Suppressor macrophage treated with lipopolysaccharide for 4 hours (primary cell): ENCODE measurements around the gene ITGA8.
"Not testable (repeated sequence)": the region's sequence is repeated elsewhere in the genome, so short reads cannot be mapped to it uniquely, and the experiment has no call there.

Source experiments
- DNase-seq: peaks from one replicate; pipeline ENCODE4 v3.0.0-alpha.2; 2020

ITGA8 gene

DNA sequence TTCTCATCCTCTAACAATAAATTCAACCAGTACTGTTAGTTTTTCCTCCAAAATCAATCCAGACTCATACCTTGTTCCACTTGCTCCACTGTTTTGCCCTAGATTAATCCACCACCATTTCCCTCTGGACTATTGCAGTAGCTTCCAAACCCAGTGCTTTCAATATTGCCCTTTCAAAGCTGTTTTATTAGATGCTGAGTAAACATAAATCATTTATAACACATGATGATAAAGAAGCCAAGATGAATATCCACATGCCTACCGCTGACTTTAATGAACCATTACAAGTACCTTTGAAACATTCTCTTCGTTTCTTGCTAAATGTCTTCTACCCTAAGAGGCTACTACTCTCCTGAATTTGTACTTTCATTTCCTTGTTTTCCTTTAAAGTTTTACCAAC, 174.5 kb downstream of the ITGA8 start:
- no peak for DNase-seq

DNA sequence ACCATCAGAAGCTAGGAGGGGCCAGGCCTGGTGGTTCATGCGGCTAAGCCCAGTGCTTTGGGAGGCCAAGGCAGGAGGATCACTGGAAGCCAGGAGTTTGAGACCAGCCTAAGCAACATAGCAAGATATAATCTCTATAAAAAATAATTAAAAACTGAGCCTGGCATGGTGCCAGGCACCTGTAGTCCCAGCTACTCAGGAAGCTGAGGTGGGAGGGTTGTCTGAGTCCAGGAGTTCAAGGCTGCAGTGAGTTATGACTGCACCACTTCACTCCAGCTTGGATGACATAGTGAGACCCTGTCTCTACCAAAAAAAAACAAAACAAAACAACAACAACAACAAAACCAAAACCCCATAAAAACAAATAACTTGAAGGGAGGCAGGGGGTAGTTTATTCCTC, 175.7 kb downstream of the ITGA8 start:
- DNase-seq = no peak

DNA sequence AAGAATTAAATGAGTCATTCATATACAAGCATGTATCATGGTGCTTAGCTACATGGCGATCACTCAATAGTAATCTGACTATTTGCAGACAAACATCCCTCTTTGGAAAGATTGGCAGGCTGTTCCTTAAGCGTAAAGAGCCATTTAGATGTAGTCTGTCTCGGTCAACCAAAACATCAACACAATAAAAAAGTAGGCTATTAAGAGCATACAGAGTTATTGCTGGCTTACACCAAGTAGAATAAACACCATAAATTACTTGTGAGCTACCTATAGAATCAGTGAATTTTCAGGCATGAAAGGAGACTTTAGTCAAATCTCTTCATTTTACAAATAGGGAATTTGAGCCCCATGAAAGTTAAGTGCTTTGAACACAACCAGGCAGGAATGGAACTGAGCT, 176.9 kb downstream of the ITGA8 start:
- no peak for DNase-seq

DNA sequence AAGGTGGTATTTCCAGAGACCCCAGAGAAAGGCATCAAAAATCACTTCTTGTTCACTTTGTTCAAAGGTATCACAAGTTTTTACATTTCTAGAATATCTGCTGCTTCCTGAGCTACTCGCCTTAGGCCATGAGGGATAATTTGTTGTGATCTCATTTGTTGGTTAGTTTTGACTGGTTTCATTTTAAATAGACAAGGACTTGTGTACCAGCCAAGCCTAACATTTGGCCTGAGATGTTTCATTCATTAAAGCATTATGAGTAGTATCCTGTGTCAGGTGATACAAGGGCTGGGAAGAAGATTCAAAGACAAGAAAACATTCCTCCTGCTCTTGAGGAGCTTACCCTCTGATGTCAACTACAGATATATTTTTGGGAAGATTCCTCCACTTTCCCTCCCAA, 178.3 kb downstream of the ITGA8 start:
- DNase-seq = no peak

DNA sequence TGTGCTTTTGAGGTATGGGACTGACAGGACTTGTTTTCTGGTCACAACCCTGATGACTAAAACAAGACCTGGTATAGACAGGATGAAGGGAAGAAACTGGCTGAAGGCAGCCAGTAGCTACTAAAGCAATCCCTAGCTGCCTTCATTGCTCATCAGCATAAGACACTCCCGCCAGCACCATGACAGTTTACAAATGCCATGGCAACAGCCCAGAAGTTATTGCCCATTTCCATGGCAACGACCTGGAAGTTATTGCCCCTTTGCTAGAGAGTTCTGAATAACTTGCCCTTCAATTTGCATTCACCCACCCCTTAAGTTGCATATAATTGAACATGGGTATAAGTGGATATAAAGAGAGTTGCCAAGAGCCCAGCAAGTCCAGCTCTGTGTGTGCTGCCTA, 179.0 kb downstream of the ITGA8 start:
- DNase-seq = no peak

DNA sequence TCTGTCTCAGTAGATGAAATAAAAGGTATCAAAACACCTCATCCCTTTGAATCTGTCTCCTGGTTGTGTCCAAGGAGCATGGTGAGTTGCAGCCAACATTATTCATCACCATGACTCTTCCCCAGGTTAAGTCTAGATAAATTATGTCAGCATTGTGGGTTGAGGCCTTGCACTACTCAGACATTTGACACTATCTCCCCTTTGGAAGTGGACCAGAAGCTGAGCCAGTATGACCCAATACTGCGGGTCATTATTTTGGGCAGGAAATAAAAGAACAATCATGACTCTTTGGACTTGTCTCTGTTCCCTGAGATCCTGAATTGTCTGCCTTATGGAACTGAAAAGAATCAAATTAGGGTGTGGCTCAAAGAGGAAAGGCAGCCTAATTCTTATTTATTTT, 180.5 kb downstream of the ITGA8 start:
- no peak for DNase-seq

DNA sequence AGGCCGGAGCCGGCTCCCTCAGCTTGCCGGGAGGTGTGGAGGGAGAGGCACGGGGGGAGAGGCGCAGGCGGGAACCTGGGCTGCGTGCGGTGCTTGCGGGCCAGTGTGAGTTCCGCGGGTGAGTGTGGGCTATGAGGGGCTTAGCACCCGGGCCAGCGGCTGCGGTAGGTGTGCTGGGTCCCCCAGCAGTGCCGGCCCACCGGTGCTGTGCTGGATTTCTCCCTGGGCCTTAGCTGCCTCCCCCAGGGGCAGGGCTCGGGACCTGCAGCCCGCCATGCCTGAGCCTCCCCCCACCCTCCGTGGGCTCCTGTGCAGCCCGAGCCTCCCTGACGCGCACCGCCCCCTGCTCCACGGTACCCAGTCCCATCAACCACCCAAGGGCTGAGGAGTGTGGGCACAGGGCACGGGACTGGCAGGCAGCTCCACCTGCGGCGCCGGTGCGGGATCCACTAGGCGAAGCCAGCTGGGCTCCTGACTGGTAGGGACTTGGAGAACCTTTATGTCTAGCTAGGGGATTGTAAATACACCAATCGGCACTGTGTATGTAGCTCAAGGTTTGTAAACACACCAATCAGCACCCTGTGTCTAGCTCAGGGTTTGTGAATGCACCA, 184.7 kb downstream of the ITGA8 start:
- not testable (repeated sequence) for DNase-seq

DNA sequence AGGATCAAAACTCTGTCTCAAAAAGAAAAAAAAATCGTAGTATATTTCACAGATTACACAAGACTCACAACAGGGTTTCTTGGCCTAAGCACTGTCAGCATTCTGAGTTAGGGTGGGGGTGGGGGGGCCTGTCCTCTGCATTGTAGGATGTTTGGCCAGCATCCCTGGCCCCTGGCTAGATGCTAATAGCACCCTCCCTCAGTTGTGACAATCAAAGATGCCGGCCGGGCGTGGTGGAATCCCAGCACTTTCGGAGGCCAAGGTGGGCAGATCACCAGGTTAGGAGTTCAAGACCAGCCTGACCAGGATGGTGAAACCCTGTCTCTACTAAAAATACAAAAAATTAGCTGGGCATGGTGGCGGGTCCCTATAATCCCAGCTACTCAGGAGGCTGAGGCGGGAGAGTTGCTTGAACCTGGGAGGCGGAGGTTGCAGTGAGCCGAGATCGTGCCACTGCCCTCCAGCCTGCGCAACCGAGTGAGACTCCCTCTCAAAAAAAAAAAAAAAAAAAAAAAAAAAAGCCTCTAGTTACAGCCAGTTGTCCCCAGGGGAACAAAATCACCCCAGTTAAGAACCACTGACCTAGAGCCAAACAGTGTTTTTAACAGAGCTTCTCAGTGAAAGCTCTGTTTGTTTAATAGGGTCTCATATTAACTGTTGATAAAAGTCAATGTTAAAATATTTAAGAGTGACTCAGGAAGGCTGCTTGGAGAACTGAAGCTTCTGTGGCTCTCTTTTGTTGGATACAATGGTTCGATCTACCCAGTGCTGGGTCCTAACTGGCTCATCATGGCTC, 187.6 kb downstream of the ITGA8 start:
- DNase-seq = no peak

DNA sequence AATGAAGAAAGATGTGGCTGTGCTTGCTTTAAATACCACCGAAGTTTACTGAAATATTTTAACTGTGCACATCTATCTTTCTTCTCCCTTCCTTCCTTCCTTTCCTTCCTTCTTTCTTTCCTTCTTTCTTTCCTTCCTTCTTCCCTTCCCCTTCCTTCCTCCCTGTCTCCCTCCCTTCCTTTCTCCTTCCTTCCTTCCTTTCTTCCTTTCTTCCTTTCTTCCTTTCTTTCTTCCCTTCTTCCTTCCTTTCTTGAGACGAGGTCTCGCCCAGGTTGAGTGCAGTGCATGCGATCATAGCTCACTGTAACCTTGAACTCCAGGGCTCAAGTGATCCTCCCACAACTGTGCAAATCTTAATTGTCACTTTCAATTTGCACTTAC, 190.9 kb downstream of the ITGA8 start:
- DNase-seq = no peak

DNA sequence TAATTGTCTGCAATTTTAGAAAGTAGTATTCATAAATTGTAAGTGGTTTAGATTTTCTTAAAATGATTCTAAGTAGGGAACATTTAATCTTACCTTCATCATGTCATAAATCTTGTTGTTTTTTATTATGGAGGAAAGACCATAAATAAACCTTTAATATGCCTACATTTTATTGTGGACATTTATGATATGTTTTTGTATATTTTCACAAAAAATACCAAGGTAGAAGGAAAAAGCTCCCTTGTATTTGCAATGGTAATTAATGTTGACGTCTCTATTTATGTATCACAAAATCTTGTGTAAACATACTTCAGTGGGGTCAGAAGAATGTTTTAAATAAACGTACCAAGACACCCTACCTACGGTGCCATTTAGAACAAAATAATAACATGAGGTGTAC, 193.0 kb downstream of the ITGA8 start:
- DNase-seq = no peak

DNA sequence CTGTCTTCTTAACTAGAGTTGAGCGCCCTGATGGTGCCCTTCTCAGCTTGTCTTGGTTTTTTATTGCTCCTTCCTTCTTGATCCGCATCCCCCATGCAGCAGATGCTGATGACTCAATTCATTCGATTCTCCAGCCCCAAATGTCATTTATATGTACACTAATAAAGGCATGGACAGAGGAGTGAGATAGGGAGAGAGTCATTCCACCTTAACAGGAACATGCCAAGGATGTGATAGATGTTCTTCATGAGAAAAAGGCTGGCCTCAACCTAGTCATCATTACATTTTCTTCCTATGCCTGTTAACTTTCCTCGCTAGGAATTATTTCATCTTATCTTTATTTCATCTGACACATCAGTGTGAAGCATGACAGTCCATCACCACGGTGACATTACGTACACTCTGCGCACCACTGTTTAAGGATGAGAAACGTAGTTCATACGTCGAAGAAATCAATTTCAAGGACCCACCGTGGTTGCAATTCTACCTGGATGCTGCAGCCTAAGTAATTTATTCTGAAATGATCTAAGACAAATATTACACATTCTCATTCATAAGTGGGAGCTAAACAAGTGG, 198.3 kb downstream of the ITGA8 start:
- DNase-seq = no peak

DNA sequence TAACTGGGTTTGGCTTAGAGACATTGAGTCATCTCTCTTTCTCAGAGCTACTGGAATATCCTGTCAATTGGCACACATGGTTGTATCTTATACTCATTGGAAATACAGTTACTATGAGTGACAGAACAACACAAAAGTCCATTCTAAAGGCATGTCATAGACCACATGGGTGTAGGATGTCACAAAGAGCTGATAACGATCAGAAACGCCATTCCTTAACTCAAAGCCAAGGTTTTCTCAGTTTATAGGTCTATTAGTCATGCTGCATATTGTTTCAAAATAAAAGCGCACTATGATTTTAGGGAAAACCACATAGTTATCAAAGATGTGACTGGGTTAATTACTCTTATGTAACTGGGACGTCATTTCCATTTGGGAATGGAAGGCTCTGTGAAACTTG, 201.5 kb downstream of the ITGA8 start:
- DNase-seq = no peak

DNA sequence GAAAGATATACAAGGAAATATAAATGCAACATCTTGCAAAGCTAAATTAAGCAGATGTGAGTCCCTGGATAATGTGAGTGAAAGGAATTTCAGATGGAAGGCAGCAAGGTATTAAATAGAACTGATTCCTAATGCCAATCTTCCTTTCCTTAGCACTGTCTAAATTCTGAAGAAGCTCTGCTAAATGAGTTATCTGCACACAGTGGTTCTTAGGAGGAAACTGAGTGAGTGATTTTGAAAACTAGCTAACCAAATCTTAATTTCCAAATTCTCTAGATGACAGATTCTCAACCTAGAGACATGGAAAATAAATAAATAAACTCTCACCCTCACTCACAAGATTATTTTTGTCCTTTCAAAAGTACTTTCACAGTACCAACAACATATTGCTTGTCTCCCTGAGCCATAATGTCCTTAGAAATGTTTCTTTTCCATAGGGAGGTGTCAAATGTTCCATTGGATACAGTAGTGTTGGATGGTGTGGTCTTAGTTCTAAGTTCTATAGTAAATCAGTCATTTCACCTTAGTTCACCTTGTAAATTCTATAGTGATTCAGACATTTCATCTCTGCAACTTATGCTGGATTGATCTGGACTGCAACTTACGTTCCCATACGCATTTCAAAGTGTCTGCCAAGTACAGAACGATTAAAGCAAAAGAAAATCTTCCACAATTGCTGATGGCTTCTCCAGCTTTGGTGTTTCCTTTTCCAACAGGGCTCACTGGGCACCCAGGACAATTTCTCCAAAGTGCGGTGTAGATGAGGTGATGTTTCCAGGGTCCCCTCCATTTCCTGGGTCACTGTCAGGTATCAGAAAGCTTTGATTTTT, 203.3 kb downstream of the ITGA8 start:
- DNase-seq = no peak

DNA sequence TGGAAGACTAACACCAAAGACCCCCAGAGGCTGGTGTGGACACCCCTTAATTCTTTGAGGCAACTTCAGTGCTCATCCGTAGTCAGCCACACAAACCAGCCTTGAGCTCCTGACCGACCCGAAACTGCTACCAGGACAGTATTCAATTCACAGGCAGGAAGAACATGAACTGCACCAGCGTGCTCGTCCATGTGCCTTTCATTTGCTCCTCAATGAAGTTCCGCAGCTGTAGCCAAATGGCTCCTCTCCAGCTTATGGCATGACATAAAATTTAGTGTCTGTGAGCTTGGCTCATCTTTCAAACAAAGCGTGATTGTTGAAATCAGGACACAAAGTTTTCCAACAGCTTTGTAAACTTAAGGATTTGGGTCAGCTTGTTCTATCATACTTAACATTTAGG, 204.5 kb downstream of the ITGA8 start:
- DNase-seq = no peak

DNA sequence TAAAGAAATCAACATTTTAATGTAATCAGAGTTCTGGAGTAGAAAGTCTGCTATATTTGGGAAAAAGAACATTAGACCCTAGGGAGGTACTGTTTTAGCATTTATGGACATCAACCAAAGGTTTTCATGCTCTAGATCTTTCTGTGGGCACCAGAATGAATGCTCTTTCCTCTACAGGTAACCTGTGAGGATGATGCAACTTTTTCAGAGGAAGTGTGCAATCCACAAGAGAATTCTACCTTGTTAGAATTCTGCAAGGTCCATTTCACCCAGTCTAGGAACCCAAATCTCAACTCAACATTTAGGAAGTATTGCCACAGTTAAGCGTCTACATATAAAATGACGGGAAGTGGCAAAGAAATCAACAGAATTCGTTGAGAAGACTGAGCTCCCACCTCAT, 208.8 kb downstream of the ITGA8 start:
- DNase-seq = no peak

DNA sequence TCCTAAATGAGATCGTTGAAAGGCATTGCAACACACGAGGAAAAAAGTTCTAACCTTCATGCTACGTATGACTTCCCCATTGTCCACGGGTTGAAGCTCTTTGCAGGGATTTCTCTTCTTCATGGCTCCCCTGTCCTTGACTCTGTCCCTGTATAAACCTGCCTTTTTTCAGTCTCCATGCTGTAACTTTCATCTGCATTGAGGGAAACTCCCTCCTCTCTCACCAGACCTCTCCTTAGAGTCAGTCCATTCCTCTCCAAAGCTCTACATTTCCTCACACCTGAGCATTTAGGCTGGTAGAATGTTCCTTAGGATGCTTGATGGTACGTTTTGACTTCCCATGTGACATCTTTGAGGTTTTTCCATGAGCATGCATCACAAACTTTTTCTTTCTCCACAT, 214.4 kb downstream of the ITGA8 start:
- no peak for DNase-seq

DNA sequence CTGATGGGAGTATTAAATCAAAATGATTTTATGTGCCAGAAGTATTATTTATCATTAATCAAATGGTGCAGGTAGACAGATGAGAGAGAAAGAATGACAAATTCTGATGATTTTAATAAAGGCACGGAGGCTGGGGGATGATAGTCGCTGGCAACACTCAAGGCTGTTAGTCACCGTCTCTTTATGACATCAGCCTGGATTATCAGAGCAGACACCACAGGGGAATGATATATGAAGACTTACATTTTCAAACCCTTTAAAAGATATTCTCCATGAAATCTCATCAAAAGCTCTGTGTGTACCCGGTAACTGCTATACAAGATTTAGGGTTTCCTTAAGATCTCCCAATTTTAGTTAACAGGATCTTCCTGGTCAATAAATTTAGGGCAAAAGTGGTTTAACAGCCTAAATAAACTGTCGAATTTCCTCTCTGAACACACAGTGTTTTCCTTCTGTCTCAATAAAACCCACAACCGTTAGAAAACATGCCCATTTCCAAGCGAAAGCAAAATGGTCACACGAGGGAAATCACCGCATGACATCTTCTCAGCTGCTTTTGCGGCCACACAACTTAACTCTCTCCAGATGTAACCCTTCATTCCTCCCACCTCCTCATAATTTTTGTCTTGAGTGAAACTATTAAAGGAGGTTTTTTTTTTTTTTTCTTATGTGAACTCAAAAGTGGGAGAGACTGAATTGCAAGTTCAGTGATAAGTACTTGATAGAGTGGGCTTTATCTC, 215.5 kb downstream of the ITGA8 start:
- DNase-seq = peak; percentile 3

DNA sequence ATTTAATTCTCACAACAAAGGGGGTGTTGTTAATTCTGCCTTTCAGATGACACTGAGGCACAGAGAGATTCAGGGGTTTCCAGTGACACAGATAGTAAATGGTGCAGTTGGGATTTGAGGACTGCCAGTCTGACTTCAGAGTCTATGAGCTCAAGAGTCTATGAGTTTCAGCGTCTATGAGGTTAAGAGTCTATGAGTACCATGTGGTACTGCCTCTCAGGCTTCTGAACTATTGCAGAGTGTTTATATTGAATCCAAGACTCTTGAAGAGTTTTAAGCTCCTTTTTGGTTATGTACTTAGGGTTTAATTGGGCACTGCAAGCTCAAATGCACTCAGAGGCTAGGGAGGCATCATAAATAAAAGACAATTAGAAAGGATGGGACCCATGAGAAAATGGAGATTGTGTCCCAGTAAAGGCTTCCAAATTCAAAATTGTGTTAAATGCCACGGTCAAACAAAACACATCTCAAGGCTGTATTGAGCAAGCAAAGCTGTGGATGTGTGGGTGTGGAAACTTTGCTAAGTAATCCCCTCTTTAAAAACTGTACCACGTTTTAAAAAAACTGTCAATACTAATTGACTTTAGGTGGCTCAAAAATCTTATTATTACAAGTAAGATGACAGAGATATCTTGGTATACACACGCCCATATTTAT, 224.7 kb downstream of the ITGA8 start:
- no peak for DNase-seq

DNA sequence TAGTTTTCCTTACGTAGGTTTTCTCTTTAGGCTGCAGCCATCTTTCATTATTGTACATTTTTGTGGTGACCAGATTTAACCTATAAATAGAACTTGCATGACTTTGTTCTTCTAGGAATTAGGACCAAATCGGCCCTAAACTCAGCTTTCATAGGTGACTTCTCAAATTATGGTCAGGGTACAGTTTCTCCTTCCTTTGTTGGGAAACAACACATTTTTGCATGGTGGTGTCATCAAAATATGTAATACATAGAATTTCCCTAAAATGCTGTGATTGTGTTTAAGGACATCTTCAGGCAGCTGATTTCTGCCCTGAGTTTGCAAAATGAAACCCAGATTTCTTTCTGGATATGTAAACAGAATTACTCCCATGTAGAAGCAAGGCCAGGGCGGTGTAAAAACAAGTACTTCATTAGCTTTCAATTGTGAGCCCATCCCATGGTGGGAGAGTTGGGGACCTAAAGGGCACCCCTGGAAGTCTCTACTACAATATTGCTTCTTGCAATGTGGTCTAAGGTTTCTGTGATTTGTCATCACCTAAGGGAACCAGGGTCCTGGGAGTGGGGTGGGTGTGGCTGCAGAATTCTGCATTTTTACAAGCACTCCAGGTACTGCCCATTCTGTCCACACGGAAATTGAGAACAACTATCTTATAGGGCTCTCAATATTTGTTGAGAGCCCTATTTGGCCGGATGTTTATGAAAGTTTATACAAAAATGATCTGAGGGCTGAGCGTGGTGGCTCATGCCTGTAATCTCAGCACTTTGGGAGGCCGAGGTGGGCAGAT, 227.7 kb downstream of the ITGA8 start:
- DNase-seq = no peak

DNA sequence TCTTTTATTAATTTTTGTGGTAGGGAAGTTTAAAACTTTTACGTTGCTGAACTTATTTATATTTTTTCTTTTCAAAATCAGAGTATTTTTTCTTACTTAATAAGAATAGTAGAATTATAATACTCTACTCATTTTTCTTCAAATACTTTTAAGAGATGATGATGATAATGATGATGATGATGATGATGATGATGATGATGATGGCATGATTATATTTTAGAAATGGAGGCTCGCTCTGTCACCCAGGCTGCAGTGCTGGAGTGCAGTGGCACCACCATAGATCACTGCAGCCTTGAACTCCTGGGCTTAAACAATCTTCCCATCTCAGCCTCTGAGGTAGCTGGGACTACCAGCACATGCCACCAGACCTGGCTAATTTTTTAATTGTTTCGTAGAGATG, 230.3 kb downstream of the ITGA8 start:
- DNase-seq = no peak

DNA sequence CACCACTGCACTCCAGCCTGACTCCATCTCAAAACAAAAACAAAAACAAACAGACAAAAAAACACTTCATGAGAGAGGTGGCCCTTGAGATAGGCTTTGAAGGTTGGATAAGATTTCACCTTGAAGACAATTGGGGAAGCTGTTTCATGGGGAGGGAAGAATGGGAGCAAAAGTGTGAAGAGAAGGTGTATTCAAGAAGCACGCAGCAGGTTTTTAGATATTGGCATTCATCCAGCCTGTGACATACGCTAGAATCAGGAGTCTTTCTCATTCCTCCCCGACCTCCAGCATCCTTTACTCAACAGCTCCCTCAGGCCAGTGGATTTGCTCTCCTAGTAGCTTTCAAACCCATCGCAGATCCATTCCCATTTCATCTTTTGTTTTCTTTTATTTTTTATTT, 232.3 kb downstream of the ITGA8 start:
- no peak for DNase-seq

DNA sequence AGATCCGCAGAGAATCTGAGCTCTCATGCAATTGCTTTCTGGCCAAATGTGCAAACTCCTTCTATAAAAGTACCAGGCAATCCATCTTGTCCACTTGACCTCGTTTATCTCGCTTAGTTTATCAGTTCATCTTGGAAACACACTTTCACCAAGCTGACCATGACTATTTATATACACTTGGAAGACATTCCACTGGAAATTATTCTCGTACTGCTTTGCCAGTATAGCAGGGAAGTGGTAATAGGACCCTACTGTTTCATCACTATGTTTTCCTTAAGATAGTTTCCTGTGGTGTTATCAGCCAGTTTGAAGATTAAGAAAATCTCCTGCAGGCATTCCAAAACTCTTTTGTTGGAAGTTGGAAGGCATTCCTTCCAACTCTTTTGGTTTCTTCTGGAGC, 233.3 kb downstream of the ITGA8 start:
- no peak for DNase-seq
